ENCODE measurements around the gene GPC6. TPM values are rescaled to one million over a fixed set of nuclear protein-coding genes. Genes with fewer than 3 reads are reported as not detected.

GPC6 gene
- total and polyA plus RNA-seq, 9 of the 15 experiments (the other 6 are each of a cell fraction or from before 2014, with no cell fraction given): under 0.01 to 0.20 (median 0.01) TPM; not detected in 4

GRCh38 chr13:94435604-94436226 lies 1209.1 kb downstream of the GPC6 start (continued):
- TF ChIP-seq ATF2 (CRISPR knock-in tag; IDR thresholded peaks at IDR 0.05) (no peak), E2F5 (CRISPR knock-in tag; IDR thresholded peaks at IDR 0.05) (no peak), CCNT2 (IDR thresholded peaks at IDR 0.05; ENCODE audit: borderline replicate concordance, extremely low read depth, insufficient read length, low read depth, low read length) (no peak), RAD21 (CRISPR knock-in tag; conservative IDR thresholded peaks at IDR 0.05 in 1 of 2, IDR thresholded peaks at IDR 0.05 in 1 of 2) (peak; percentile 67 to 75), ARID3A (IDR thresholded peaks at IDR 0.05; ENCODE audit: borderline replicate concordance, low read depth, low read length) (0 out of 2 replicates have a peak, but pooled peaks have one; percentile 71), RFX7 (CRISPR knock-in tag; IDR thresholded peaks at IDR 0.05) (no peak), SRSF9 (IDR thresholded peaks at IDR 0.05; ENCODE audit: borderline replicate concordance, low read depth, low read length) (no peak), CTCF (IDR thresholded peaks at IDR 0.05 in 2 of 3, conservative IDR thresholded peaks at IDR 0.05 in 1 of 3; ENCODE audit: insufficient read depth in 2 of 3, low read depth in 1 of 3, low read length in 3 of 3) (peak; percentile 23 to 60 (median 41); a peak in 4 of 6 replicates), DPF2 (IDR thresholded peaks at IDR 0.05) (no peak), DEAF1 (CRISPR knock-in tag; IDR thresholded peaks at IDR 0.05) (peak; percentile 39; the same call in 1 of the 2 replicates), ZNF134 (CRISPR knock-in tag; conservative IDR thresholded peaks at IDR 0.05) (no peak), ZNF121 (CRISPR knock-in tag; conservative IDR thresholded peaks at IDR 0.05) (no peak), DNMT1 (IDR thresholded peaks at IDR 0.05) (no peak), SRSF3 (IDR thresholded peaks at IDR 0.05; ENCODE audit: insufficient read depth, low read length) (no peak), ZNF354B (CRISPR knock-in tag; IDR thresholded peaks at IDR 0.05) (no peak), TAL1 (IDR thresholded peaks at IDR 0.05) (no peak), ZNF696 (CRISPR knock-in tag; conservative IDR thresholded peaks at IDR 0.05) (no peak), TEAD4 (IDR thresholded peaks at IDR 0.05; ENCODE audit: low read length) (0 out of 2 replicates have a peak, but pooled peaks have one; percentile 8), TEAD4 (CRISPR knock-in tag; IDR thresholded peaks at IDR 0.05; ENCODE audit: borderline replicate concordance) (no peak), CEBPG (CRISPR knock-in tag; IDR thresholded peaks at IDR 0.05) (no peak), CEBPG (tag; conservative IDR thresholded peaks at IDR 0.05 in 1 of 2, IDR thresholded peaks at IDR 0.05 in 1 of 2) (peak; percentile 51 to 67)
